Bronchial epithelial cell (primary cell): ENCODE data around the gene SYNGR4. TPM values are rescaled to one million over a fixed set of nuclear protein-coding genes. Genes with fewer than 3 reads are reported as not detected.

Experiments
- DNase-seq: peaks from one replicate; pipeline ENCODE4 v3.0.0-alpha.2; 2010; ENCODE audit warnings: low read depth
- FAIRE-seq: peaks from 2 replicates; lab custom pipeline; 2011; peaks lifted over from hg19 to GRCh38; lab: Jason Lieb, UNC
- H3K27me3 ChIP-seq: 2 replicates; pipeline ENCODE4 v1.5.1; 2011; ENCODE audit warnings: low read length; ENCODE audit not compliant: control insufficient read depth, insufficient read depth
- H3K36me3 ChIP-seq: 2 replicates; pipeline ENCODE4 v1.5.1; 2011; ENCODE audit warnings: low read length; ENCODE audit not compliant: control insufficient read depth, insufficient read depth
- H3K4me3 ChIP-seq: 2 replicates; pipeline ENCODE4 v1.5.1; 2011; ENCODE audit warnings: mild to moderate bottlenecking, low read depth, low read length, control low read depth
- CTCF ChIP-seq: IDR thresholded peaks from 2 replicates; pipeline ENCODE4 v1.5.1; 2011; ENCODE audit warnings: mild to moderate bottlenecking, moderate library complexity, low read length, control low read depth, inconsistent platforms; ENCODE audit not compliant: insufficient read depth, severe bottlenecking
- total RNA-seq: library from RNA; depleted of rRNA; stranded (reverse); fragments of >200 nt; gene quantifications from 2 replicates; pipeline ENCODE4 v1.2.1, GENCODE V29; 2014

Gene SYNGR4
- total RNA-seq, 1 donor from 2014 or later, result not detected

- peak overlapping the region; percentile 48 for H3K4me3 ChIP-seq
- no peaks in the 10 kb centered on the region for H3K27me3 ChIP-seq
- no peak for TF ChIP-seq CTCF
- FAIRE-seq (peak; percentile 84), DNase-seq (peak; percentile 100)
- no peaks in the 10 kb centered on the region for H3K36me3 ChIP-seq
Measured at GRCh38 chr19:48332662-48333466, 31.3 kb upstream of the SYNGR4 start.

- FAIRE-seq, result no peak
- Histone ChIP-seq H3K36me3 (no peaks in the 10 kb centered on the region), H3K27me3 (no peaks in the 10 kb centered on the region), H3K4me3 (peak overlapping the region; percentile 48)
- peak; percentile 82 for DNase-seq
- peak; percentile 97 for TF ChIP-seq CTCF
Measured at GRCh38 chr19:48333467-48334384, 30.4 kb upstream of the SYNGR4 start.

GRCh38 chr19:48338253-48338755, 25.9 kb upstream of the SYNGR4 start:
- no peak for FAIRE-seq
- no peak overlapping the region for H3K4me3 ChIP-seq
- no peak for TF ChIP-seq CTCF
- DNase-seq, result no peak
- no peaks in the 10 kb centered on the region for H3K27me3 ChIP-seq
- no peaks in the 10 kb centered on the region for H3K36me3 ChIP-seq

- Histone ChIP-seq H3K27me3 (no peaks in the 10 kb centered on the region), H3K36me3 (no peaks in the 10 kb centered on the region), H3K4me3 (no peak overlapping the region)
- TF ChIP-seq CTCF, result no peak
- DNase-seq (no peak), FAIRE-seq (no peak)
Measured at GRCh38 chr19:48338802-48339503, 25.2 kb upstream of the SYNGR4 start.

- peak; percentile 83 for DNase-seq
Measured at GRCh38 chr19:48340995-48341394, 23.2 kb upstream of the SYNGR4 start.

More at GRCh38 chr19:48340995-48341394, 23.2 kb upstream of the SYNGR4 start:
- no peak for TF ChIP-seq CTCF
- peak; percentile 13 for FAIRE-seq
- Histone ChIP-seq H3K36me3 (no peaks in the 10 kb centered on the region), H3K27me3 (no peaks in the 10 kb centered on the region), H3K4me3 (no peak overlapping the region)
